H1 (cell line): Measurements from ENCODE around the gene AHRR. TPM values are rescaled to one million over a fixed set of nuclear protein-coding genes. Genes with fewer than 3 reads are reported as not detected.

Experiments used
- CTCF ChIA-PET: fragments of 300-600 bp; sonication (Branson Sonifier 250); formaldehyde crosslinking; loops from one replicate; lab custom pipeline; 2021; ENCODE audit not compliant: partially characterized antibody; lab: Charles Lee
- POLR2A ChIA-PET: fragments of 300-600 bp; sonication (Branson Sonifier 250); formaldehyde crosslinking; loops from one replicate; lab custom pipeline; 2021; ENCODE audit warnings: inconsistent platforms; ENCODE audit not compliant: partially characterized antibody; lab: Charles Lee
- DNase-seq, 2 experiments: peaks; one replicate each; pipeline versions ENCODE4 v3.0.0 to v3.0.0-alpha.2; 2010 to 2022; ENCODE audit warnings: low spot score in 2 of 2, low read depth in 1 of 2, mixed read lengths in 1 of 2
- FAIRE-seq: peaks from 2 replicates; lab custom pipeline; 2011; peaks lifted over from hg19 to GRCh38; lab: Jason Lieb, UNC
- H2AFZ ChIP-seq: 2 replicates; pipeline ENCODE4 v1.8.1; 2012; ENCODE audit warnings: low read length, inconsistent platforms
- H2AK5ac ChIP-seq: 2 replicates; pipeline ENCODE4 v1.6.1; 2013; ENCODE audit warnings: low read depth, low read length
- H2BK120ac ChIP-seq: replicated peaks from 2 replicates; pipeline ENCODE3; 2013; ENCODE audit warnings: low read depth, low read length, inconsistent platforms
- H2BK12ac ChIP-seq: 2 replicates; pipeline ENCODE4 v1.6.1; 2013; ENCODE audit warnings: low read depth, low read length
- H2BK15ac ChIP-seq: 2 replicates; pipeline ENCODE4 v1.6.1; 2013; ENCODE audit warnings: low read length
- H2BK20ac ChIP-seq: 2 replicates; pipeline ENCODE4 v1.6.1; 2013; ENCODE audit warnings: low read length
- H2BK5ac ChIP-seq: 2 replicates; pipeline ENCODE4 v1.6.1; 2013; ENCODE audit warnings: low read depth, low read length
- H3K14ac ChIP-seq: 2 replicates; pipeline ENCODE4 v1.6.1; 2013; ENCODE audit warnings: inconsistent platforms; ENCODE audit not compliant: insufficient read length
- H3K18ac ChIP-seq: 2 replicates; pipeline ENCODE4 v1.6.1; 2013; ENCODE audit warnings: low read length; ENCODE audit errors: extremely low read depth
- H3K23ac ChIP-seq: 2 replicates; pipeline ENCODE4 v1.6.1; 2013; ENCODE audit warnings: inconsistent platforms; ENCODE audit not compliant: insufficient read length
- H3K23me2 ChIP-seq: 2 replicates; pipeline ENCODE4 v1.6.1; 2013; ENCODE audit warnings: low read depth, low read length
- H3K27ac ChIP-seq: 2 replicates; pipeline ENCODE4 v1.6.1; 2011; ENCODE audit warnings: low read depth, low read length, inconsistent platforms
- H3K27me3 ChIP-seq, 4 experiments: replicated peaks in 1 of 4; 1 replicate in 1 of 4; 2 replicates in 3 of 4; pipeline versions ENCODE4 v1.6.1 to v1.8.1; 2011 to 2013; ENCODE audit warnings: low read length in 3 of 4, mild to moderate bottlenecking in 3 of 4, inconsistent platforms in 2 of 4, mixed read lengths in 2 of 4, moderate library complexity in 1 of 4; ENCODE audit not compliant: control insufficient read depth in 3 of 4, insufficient read depth in 3 of 4; ENCODE audit errors: extremely low read depth in 1 of 4
- H3K36me3 ChIP-seq, 4 experiments: 2 replicates each; pipeline versions ENCODE4 v1.6.1 to v1.8.1; 2011 to 2013; ENCODE audit warnings: mild to moderate bottlenecking in 4 of 4, low read length in 3 of 4, moderate library complexity in 2 of 4, control low read depth in 1 of 4, inconsistent platforms in 1 of 4; ENCODE audit not compliant: insufficient read depth in 4 of 4, control insufficient read depth in 2 of 4
- H3K4ac ChIP-seq: replicated peaks from 2 replicates; pipeline ENCODE3; 2013; ENCODE audit warnings: low read length, low read depth, mixed read lengths, inconsistent platforms; ENCODE audit not compliant: insufficient read length
- H3K4me1 ChIP-seq, 4 experiments: replicated peaks in 1 of 4; 1 replicate in 1 of 4; 2 replicates in 3 of 4; pipeline versions ENCODE4 v1.6.1 to v1.8.1; 2011 to 2013; ENCODE audit warnings: low read length in 3 of 4, inconsistent platforms in 2 of 4, mixed read lengths in 1 of 4; ENCODE audit not compliant: insufficient read depth in 4 of 4, control insufficient read depth in 3 of 4
- H3K4me2 ChIP-seq, 2 experiments: 2 replicates each; pipeline versions ENCODE4 v1.6.1 to v1.8.1; 2011 to 2013; ENCODE audit warnings: low read depth in 2 of 2, low read length in 2 of 2, control low read depth in 1 of 2, inconsistent platforms in 1 of 2, mild to moderate bottlenecking in 1 of 2; ENCODE audit not compliant: insufficient read depth in 1 of 2
- H3K4me3 ChIP-seq, 4 experiments: fragments of 200-600, 300-600 bp in 1 of 4; sonication (generic), shearing (Covaris generic), sonication (Bioruptor Twin) in 1 of 4; 2 replicates each; pipeline versions ENCODE4 v1.5.1 to v1.8.1; 2011 to 2016; ENCODE audit warnings: low read length in 4 of 4, low read depth in 3 of 4, control low read depth in 2 of 4, inconsistent platforms in 2 of 4, mild to moderate bottlenecking in 2 of 4, mixed read lengths in 1 of 4, moderate library complexity in 1 of 4; ENCODE audit not compliant: insufficient read depth in 2 of 4; ENCODE audit errors: extremely low read depth in 1 of 4
- H3K56ac ChIP-seq: replicated peaks from 2 replicates; pipeline ENCODE3; 2013; ENCODE audit warnings: low read depth, mild to moderate bottlenecking, mixed read lengths, low read length, inconsistent platforms; ENCODE audit not compliant: insufficient read length
- H3K79me1 ChIP-seq: 2 replicates; pipeline ENCODE4 v1.6.1; 2013; ENCODE audit warnings: low read depth, low read length, control low read depth
- H3K79me2 ChIP-seq, 2 experiments: 2 replicates each; pipeline versions ENCODE4 v1.6.1 to v1.8.1; 2012 to 2013; ENCODE audit warnings: low read length in 2 of 2, mild to moderate bottlenecking in 2 of 2, inconsistent platforms in 1 of 2; ENCODE audit not compliant: insufficient read depth in 2 of 2, control insufficient read depth in 1 of 2
- H3K9ac ChIP-seq, 4 experiments: replicated peaks in 1 of 4; 1 replicate in 1 of 4; 2 replicates in 3 of 4; pipeline versions ENCODE4 v1.6.1 to v1.8.1; 2011 to 2013; ENCODE audit warnings: low read depth in 3 of 4, low read length in 3 of 4, control low read depth in 2 of 4, mild to moderate bottlenecking in 2 of 4, moderate library complexity in 2 of 4, inconsistent platforms in 1 of 4; ENCODE audit errors: extremely low read depth in 1 of 4
- H3K9me3 ChIP-seq, 2 experiments: 2 replicates each; pipeline versions ENCODE4 v1.6.1 to v1.8.1; 2012 to 2013; ENCODE audit warnings: mild to moderate bottlenecking in 2 of 2, moderate library complexity in 2 of 2, control low read depth in 1 of 2, inconsistent platforms in 1 of 2, low read depth in 1 of 2, low read length in 1 of 2, mixed read lengths in 1 of 2; ENCODE audit not compliant: insufficient read depth in 2 of 2
- H4K20me1 ChIP-seq, 2 experiments: replicated peaks in 1 of 2; 2 replicates each; pipeline versions ENCODE3 to v1.8.1; 2011 to 2013; ENCODE audit warnings: inconsistent platforms in 2 of 2, low read length in 2 of 2, mild to moderate bottlenecking in 1 of 2; ENCODE audit not compliant: insufficient read depth in 2 of 2, control insufficient read depth in 1 of 2
- H4K5ac ChIP-seq: 2 replicates; pipeline ENCODE4 v1.6.1; 2013; ENCODE audit warnings: low read length, low read depth, mixed read lengths, inconsistent platforms; ENCODE audit not compliant: insufficient read length
- H4K8ac ChIP-seq: 2 replicates; pipeline ENCODE4 v1.8.0; 2013; ENCODE audit warnings: mild to moderate bottlenecking, moderate library complexity, low read length, inconsistent platforms; ENCODE audit not compliant: insufficient read depth; ENCODE audit errors: extremely low read depth
- H4K91ac ChIP-seq: replicated peaks from 2 replicates; pipeline ENCODE3; 2013; ENCODE audit warnings: low read length, mixed read lengths, inconsistent platforms; ENCODE audit not compliant: insufficient read length
- BCL11A ChIP-seq, 2 experiments: IDR thresholded peaks; one replicate each; pipeline ENCODE4 v1.6.1; 2011; ENCODE audit warnings: low read depth in 2 of 2, low read length in 2 of 2, mild to moderate bottlenecking in 2 of 2
- CHD1 ChIP-seq: IDR thresholded peaks from 2 replicates; pipeline ENCODE4 v1.6.1; 2012; ENCODE audit warnings: low read depth, low read length, improper control_type of control experiment
- EP300 ChIP-seq, 2 experiments: IDR thresholded peaks; 1 replicate in 1 of 2; 2 replicates in 1 of 2; pipeline ENCODE4 v1.6.1; 2011 to 2012; ENCODE audit warnings: low read depth in 2 of 2, low read length in 2 of 2, mild to moderate bottlenecking in 2 of 2, borderline replicate concordance in 1 of 2, inconsistent platforms in 1 of 2, moderate library complexity in 1 of 2
- HDAC6 ChIP-seq: IDR thresholded peaks from one replicate; pipeline ENCODE4 v1.7.1; 2012; ENCODE audit warnings: low read depth, mild to moderate bottlenecking, inconsistent platforms, low read length, moderate library complexity
- MAFK ChIP-seq: IDR thresholded peaks from 2 replicates; pipeline ENCODE4 v1.6.1; 2012; ENCODE audit warnings: low read depth, mild to moderate bottlenecking, improper control_type of control experiment, low read length
- PHF8 ChIP-seq: fragments of 200-600 bp; sonication (generic); conservative IDR thresholded peaks from 2 replicates; pipeline ENCODE4 v1.7.1; 2012; ENCODE audit warnings: low read depth, mild to moderate bottlenecking, inconsistent platforms, low read length, moderate library complexity
- POLR2A ChIP-seq, 2 experiments: IDR thresholded peaks; 1 replicate in 1 of 2; 2 replicates in 1 of 2; pipeline ENCODE4 v1.6.1; 2011; ENCODE audit warnings: low read depth in 2 of 2, low read length in 2 of 2, mild to moderate bottlenecking in 2 of 2; ENCODE audit errors: control extremely low read depth in 1 of 2
- POU5F1 ChIP-seq: IDR thresholded peaks from 2 replicates; pipeline ENCODE4 v1.6.1; 2011; ENCODE audit warnings: low read depth, mild to moderate bottlenecking, low read length, moderate library complexity
- SIRT6 ChIP-seq: IDR thresholded peaks from one replicate; pipeline ENCODE4 v1.7.1; 2012; ENCODE audit warnings: low read length, inconsistent platforms
- SIX5 ChIP-seq: IDR thresholded peaks from 2 replicates; pipeline ENCODE4 v1.6.1; 2011; ENCODE audit warnings: mild to moderate bottlenecking, low read depth, low read length
- SP1 ChIP-seq: IDR thresholded peaks from 2 replicates; pipeline ENCODE4 v1.6.1; 2011; ENCODE audit warnings: low read depth, low read length
- TAF7 ChIP-seq: optimal IDR thresholded peaks from 2 replicates; pipeline ENCODE3; 2011; ENCODE audit warnings: low read depth, mild to moderate bottlenecking, inconsistent platforms, low read length, moderate library complexity, borderline replicate concordance
- TEAD4 ChIP-seq: IDR thresholded peaks from 2 replicates; pipeline ENCODE4 v1.6.1; 2012; ENCODE audit warnings: low read depth, low read length, inconsistent platforms, mixed read lengths
- ZNF274 ChIP-seq: IDR thresholded peaks from 2 replicates; pipeline ENCODE4 v1.7.0; 2012; ENCODE audit warnings: low read length, borderline replicate concordance; ENCODE audit errors: extremely low read depth
- WGBS, 2 experiments: shearing (Covaris generic) in 1 of 2; methylation state at CpG; one replicate each; pipeline versions ENCODE4 v1.1.6 to v1.1.7; 2013 to 2015; ENCODE audit warnings: low lambda C conversion rate in 2 of 2, mixed read lengths in 2 of 2, inconsistent platforms in 1 of 2, low coverage in 1 of 2, missing lambda C conversion rate in 1 of 2; ENCODE audit not compliant: insufficient replicate concordance in 2 of 2, insufficient coverage in 1 of 2, insufficient read length in 1 of 2; ENCODE audit errors: extremely low coverage in 1 of 2, missing lambda C conversion rate in 1 of 2; 5-methylcytosine and 5-hydroxymethylcytosine counted together
- polyA plus RNA-seq, 7 experiments: library from polyadenylated mRNA; depleted of rRNA in 3 of 7; stranded (reverse) in 5 of 7; unstranded in 2 of 7; fragments of >200 nt in 5 of 7; fragments of 200-250 nt in 2 of 7; gene quantifications; 1 replicate in 5 of 7; 2 replicates in 1 of 7; 4 replicates in 1 of 7; pipeline versions ENCODE4 v1.2.1 to v1.2.3, GENCODE V29; 2011 to 2013; ENCODE audit warnings: missing spikeins in 2 of 7, mixed read lengths in 2 of 7
- total RNA-seq: library from RNA; stranded (reverse); fragmentation: NEBNext Ultra II Directional; extraction: Animal tissue kit (Norgen Biotek cat#: 25700); gene quantifications from 2 replicates; pipeline ENCODE4 v1.2.1, GENCODE V29; 2021

AHRR gene
- total and polyA plus RNA-seq, 2 of the 8 experiments (the other 6 are each of a cell fraction or from before 2014, with no cell fraction given): 0.41 to 0.80 TPM

DNA sequence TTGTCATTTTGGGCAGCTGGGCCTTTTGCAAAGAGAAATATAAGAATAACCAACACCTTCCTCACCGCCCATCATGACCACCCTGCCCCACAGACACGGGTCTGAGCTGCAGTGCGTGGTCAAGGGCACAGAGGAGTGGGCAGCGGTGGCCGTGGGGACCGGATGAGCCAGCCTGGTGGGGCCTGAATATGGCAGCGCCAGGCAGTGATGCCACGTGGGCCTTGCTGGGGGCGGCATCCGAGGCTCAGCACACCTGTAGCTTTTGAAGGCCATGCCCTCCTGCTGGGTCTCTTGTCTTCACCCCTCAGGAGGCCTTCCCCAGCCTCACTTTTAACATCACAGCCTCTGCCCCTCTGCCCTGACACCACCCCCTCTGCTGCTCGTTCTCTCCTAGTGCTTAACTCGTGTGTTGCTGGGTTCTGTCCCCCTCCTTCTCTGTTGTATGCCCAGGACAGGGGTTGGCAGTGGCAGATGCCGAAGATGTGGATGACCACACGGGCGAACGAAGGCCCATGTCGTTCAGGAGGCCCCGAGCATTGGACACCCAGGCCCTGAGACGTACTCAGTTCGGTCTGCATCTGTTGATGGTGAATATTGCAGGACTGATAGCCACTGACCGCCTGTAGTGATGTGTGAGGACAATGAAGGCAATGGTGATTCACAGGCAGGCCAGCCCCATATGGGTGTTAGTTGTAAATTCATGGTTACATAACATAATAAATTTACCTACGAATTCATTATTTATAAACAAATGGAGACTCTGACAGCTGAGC, 46.0 kb downstream of the AHRR start:
- no peaks in the 10 kb centered on the region for H4K20me1 ChIP-seq
- peaks cover 0 to 4% (median 0%) of the 10 kb centered on the region in 4 experiments; a peak in 4 of 7 replicates for H3K4me1 ChIP-seq
- H3K27ac ChIP-seq: no peak overlapping the region
- no peak overlapping the region for H2AFZ ChIP-seq
- no peak overlapping the region for H4K5ac ChIP-seq
- H4K8ac ChIP-seq: 0 out of 2 replicates have a peak overlapping the region, but pooled peaks have one; percentile 8
- H4K91ac ChIP-seq: no peak overlapping the region
- DNase-seq: peak in 1 of 2 experiments; percentile 35
- H3K4ac ChIP-seq: no peak overlapping the region
- H3K14ac ChIP-seq: no peak overlapping the region
- no peaks in the 10 kb centered on the region for H3K79me2 ChIP-seq
- no peak overlapping the region for H3K56ac ChIP-seq
- POLR2A ChIA-PET: no interaction called here
- H3K23ac ChIP-seq: no peak overlapping the region
- peaks cover 0 to 5% (median 0%) of the 10 kb centered on the region in 4 experiments; a peak in 2 of 7 replicates for H3K27me3 ChIP-seq
- WGBS, 2 experiments: 83% methylated on average over 22 of the region's 22 CpGs; no CpG with 5 or more reads in 1 of the 2 experiments
- CTCF ChIA-PET: interaction anchor here (0.5 to 2.0 kb wide), 10 partner anchors 12 to 63 kb away, joined by 3 to 10 read pairs (median 3); no protein-coding TSS in a partner anchor
- H3K23me2 ChIP-seq: no peaks in the 10 kb centered on the region
- H3K9me3 ChIP-seq: no peaks in the 10 kb centered on the region
- no peak overlapping the region for H2BK15ac ChIP-seq
- no peaks in the 10 kb centered on the region for H3K36me3 ChIP-seq
- H3K79me1 ChIP-seq: no peaks in the 10 kb centered on the region
- no peak overlapping the region for H2BK5ac ChIP-seq
- no peak overlapping the region for H3K9ac ChIP-seq
- H3K4me3 ChIP-seq: no peak overlapping the region
- no peak overlapping the region for H3K4me2 ChIP-seq
- no peak overlapping the region for H3K18ac ChIP-seq
- no peak for FAIRE-seq
- H2BK120ac ChIP-seq: no peak overlapping the region
- no peak overlapping the region for H2BK12ac ChIP-seq
- no peak overlapping the region for H2BK20ac ChIP-seq
- no peak overlapping the region for H2AK5ac ChIP-seq
- no peak for TF ChIP-seq EP300 (IDR thresholded peaks at IDR 0.05; ENCODE audit: borderline replicate concordance in 1 of 2, low read depth in 2 of 2, low read length in 2 of 2)
- TF ChIP-seq POU5F1: no peak
- no peak for TF ChIP-seq PHF8
- TF ChIP-seq HDAC6: no peak
- no peak for TF ChIP-seq BCL11A (IDR thresholded peaks at IDR 0.05; ENCODE audit: low read depth in 2 of 2, low read length in 2 of 2)
- TF ChIP-seq TAF7: no peak
- TF ChIP-seq MAFK: no peak
- no peak for TF ChIP-seq SIX5
- no peak for TF ChIP-seq POLR2A (IDR thresholded peaks at IDR 0.05; ENCODE audit: control extremely low read depth in 1 of 2, low read depth in 2 of 2, low read length in 2 of 2)
- TF ChIP-seq SP1: no peak
- TF ChIP-seq CHD1: no peak
- no peak for TF ChIP-seq ZNF274
- no peak for TF ChIP-seq TEAD4
- TF ChIP-seq SIRT6: no peak
